HG03439 (cell line): ENCODE data around the gene COPG1.
"Not testable (repeated sequence)": the region's sequence is repeated elsewhere in the genome, so short reads cannot be mapped to it uniquely, and the experiment has no call there.

Experiments
- ATAC-seq: cut with Tn5 transposase; IDR thresholded peaks from one replicate; pipeline ENCODE4 v1.9.1; 2021; ENCODE audit warnings: mild to moderate bottlenecking, moderate library complexity; ENCODE audit not compliant: unreplicated experiment

Gene COPG1, protein sequence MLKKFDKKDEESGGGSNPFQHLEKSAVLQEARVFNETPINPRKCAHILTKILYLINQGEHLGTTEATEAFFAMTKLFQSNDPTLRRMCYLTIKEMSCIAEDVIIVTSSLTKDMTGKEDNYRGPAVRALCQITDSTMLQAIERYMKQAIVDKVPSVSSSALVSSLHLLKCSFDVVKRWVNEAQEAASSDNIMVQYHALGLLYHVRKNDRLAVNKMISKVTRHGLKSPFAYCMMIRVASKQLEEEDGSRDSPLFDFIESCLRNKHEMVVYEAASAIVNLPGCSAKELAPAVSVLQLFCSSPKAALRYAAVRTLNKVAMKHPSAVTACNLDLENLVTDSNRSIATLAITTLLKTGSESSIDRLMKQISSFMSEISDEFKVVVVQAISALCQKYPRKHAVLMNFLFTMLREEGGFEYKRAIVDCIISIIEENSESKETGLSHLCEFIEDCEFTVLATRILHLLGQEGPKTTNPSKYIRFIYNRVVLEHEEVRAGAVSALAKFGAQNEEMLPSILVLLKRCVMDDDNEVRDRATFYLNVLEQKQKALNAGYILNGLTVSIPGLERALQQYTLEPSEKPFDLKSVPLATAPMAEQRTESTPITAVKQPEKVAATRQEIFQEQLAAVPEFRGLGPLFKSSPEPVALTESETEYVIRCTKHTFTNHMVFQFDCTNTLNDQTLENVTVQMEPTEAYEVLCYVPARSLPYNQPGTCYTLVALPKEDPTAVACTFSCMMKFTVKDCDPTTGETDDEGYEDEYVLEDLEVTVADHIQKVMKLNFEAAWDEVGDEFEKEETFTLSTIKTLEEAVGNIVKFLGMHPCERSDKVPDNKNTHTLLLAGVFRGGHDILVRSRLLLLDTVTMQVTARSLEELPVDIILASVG

DNA sequence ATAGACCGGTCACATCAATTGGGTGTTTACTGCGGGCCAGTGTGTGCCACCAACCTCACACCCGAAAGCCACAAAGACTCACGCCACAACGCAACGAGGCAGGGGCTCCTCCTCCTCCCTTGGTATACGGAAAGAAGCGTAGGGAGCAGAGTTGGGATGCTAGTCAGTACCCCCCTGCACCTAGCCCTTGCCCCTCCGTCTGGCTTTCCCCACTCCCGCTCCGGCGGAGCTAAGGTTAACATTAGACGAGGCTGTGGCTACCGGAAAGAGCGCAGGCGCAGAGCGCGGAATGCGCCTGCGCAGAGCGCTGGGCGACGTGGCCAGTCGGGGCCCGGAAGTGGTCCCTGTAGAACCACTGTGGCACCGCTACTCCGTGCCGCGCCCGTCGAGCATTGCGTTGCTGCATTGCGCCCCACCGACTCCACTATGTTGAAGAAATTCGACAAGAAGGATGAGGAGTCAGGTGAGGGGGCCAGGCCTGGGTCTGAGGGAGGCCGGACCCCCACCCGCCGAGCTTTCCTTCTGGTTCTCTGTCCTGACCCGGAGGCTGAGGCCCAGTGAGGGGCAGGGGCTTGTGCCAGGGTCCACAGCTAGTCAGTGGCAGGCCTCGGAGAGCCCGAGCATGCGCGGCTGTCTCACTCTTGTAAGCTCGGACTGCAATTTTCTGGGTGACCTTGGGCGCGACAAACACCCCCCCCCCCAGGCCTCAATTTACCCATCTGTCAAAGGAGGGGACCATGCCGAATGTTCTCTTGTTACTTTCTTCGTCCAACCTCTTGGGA is at the start of gene COPG1:
COPG1 (plus strand) TSS at position 323 of the 782 bp plus-strand sequence; CDS start at position 427, 104 bp downstream.
- ATAC-seq: peak; percentile 83

DNA sequence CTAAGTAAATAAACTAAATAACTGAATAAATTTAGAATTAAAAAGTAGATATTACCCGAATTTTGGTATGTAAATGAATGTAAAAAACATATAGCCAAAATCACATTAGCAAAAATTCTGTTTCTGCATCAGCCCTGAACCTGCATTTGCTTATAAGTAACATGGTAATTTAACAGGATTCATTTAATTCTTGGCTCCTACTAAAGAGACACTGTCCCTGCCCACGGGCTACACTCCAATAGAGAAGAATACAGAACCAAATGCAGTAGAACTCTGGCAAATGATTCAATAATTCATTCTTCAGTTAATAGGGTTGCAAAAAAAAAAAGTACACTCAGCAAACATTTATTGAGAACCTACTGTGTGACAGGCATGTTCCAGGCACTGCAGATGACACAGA is 44.9 kb upstream of the COPG1 start:
- no peak for ATAC-seq

DNA sequence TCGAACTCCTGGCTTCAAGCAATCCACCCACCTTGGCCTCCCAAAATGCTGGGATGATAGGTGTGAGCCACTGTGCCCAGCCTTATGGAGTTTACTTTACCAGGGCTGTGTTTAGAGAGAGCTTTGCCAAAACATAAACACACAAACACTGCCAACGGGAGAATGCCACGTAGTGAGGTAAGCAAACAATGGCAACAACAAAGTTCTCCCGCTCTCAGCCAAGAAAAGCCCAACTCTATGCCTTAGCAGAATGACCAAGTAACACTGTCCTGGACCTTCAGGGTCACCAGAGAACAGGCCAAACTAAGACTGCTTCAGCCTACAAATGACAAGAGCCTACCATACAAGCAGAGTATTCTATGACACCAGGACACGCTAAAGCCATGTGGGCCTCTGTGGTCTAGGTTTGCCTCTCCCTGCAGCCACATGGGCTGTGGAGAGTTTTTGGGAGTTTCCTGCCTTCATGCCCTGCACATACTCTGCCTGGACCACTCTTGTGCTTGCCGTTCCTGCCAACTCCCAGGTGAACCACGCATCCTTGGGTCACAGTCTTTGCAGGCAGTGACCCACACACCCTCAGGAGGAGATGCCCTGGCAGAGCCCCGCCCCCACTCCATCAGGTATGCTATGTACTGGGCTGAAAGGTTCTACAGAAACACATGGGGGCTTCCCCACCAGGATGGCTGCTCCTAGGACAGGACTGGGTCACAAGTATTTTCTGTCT is 44.1 kb upstream of the COPG1 start:
- ATAC-seq: no peak

DNA sequence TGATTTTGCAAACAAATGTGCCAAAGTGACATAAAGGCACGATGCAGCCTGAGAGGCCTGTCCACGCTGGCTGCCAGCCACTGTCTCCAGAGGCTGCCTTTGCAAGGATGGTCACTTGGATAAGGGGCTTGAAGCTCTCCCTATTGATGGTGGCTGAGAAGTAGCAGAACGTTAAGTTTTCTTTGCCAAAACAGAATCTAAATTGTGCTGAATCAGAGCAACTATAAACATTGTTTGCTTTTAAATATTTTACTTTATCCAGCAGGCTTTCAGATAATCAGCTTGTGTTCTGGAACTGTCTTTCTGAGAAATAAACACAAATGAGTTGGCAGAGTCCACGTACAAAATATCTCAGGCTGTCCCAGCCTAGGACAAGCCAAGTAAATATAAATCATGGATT is 41.9 kb upstream of the COPG1 start:
- ATAC-seq: no peak

DNA sequence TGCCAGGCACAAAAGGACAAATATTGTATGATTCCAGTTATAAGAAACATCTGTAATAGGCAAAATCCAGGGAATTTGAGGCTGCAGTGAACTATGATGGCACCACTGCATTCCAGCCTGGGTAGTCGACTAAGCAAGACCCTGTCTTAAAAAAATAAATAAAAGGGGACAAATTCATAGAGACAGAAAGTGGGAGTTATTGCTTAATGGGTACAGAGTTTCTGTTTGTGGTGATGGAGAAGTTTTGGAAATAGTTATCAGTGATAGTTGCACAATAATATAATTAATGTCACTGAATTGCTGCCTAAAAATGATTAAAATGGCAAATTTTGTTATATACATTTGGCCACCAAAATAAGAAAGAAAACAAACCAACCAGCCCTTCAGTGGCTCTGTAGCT is 38.1 kb upstream of the COPG1 start:
- no peak for ATAC-seq

DNA sequence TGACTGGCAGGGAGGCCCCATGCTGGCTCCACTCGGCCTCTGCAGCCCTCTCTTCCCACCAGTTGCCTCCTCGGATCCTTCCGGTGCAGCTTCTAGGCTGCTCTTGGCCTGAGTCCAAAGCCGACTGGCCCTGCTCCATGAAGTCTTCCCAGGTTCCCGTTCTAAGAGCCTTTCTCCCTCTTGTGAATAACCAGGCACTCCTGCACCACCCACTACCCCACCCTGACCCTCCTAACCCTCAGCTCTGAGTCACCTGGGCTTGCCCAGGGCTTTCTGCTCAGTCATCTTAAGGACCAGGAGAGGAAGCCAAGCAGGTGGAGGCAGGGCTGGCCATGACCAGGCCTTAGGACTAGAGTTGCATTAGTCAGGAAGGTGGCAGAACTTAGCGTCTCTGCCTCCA is 37.6 kb upstream of the COPG1 start:
- no peak for ATAC-seq

DNA sequence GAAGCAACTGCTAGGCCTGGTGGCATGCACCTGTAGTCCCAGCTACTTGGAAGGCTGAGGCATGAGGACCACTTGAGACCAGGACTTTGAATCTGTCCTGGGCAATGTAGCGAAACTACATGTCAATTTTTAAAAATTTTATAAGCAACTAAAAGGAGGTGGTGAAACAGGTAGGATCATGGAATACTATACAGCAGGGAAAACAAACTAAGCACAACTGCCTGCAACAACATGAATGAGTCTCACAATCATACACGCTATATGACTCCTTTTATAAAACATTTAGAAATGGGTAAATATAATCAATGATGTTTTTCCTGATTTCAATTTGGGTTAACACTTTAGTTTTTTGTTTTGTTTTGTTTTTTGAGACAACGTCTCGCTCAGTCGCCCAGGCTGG is 36.2 kb upstream of the COPG1 start:
- no peak for ATAC-seq

DNA sequence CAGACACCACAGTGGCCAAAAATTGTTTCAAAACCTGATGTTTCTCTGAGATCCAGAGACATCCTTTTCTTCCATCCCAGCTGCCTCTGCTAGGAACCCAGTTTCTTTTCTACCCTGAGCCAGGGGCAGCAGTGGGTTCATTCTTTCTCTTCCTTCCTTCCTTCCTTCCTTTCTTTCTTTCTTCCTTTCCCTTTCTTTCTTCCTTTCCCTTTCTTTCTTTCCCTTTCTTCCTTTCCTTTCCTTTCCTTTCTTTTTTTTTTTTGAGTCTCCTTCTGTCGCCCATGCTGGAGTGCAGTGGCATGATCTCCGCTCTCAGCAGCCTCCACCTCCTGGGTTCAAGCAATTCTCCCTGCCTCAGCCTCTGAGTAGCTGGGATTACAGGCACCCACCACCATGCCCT is 30.7 kb upstream of the COPG1 start:
- ATAC-seq: no peak

DNA sequence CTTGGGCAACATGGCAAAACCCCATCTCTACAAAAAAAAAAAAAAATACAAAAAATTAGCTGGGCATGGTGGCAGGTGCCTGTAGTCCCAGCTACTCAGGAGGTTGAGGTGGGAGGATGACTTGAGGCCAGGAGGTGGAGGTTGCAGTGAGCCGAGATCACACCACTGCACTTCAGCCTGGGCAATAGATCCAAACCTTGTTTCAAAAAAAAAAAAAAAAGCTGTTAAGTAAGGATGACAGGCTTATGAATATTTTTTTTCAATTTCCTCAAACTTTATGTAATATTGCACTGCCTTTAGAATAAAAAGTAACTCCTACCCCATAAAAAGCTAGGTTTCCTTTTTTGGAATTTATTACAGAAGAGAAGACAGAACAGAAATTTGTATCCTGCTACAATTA is 25.0 kb upstream of the COPG1 start:
- ATAC-seq: not testable (repeated sequence)

DNA sequence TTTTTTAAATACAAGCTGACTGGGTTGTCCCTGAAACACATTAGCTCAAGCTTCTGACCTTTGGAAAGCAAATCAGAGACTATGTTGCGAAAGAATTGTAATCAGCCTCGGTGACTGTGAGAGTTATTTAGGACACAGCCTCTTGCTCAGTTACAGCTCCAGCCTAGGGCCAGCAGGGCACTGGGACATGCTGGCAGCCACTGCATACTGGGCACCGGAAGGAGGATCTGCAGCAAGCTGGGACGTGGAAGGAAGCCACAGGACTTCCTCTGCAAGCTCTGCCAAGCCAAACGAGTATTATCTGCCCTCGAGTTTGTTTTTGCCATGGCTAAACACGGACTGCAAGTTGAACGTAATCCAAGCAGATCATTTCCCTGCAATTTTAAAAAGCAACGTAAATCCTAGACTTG is 24.4 kb upstream of the COPG1 start:
- no peak for ATAC-seq

DNA sequence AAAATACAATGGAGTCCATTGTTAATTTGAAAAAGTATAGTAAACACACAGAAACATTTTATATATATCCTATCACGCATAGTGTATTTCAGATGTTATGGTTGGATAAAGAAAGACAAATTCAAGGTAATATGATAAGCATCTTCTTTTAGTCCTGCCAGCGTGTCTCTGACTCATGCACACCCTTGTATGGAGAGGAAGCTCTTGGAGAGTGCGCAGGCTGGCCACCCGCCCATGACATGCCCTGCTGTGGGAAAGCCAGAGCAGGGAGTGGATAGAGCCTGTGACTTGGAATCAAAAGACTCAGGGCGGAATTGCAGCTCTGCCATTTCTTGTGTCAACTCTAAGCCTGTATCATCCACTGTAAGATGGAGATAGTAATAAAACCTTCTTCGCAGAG is 23.0 kb upstream of the COPG1 start:
- no peak for ATAC-seq

DNA sequence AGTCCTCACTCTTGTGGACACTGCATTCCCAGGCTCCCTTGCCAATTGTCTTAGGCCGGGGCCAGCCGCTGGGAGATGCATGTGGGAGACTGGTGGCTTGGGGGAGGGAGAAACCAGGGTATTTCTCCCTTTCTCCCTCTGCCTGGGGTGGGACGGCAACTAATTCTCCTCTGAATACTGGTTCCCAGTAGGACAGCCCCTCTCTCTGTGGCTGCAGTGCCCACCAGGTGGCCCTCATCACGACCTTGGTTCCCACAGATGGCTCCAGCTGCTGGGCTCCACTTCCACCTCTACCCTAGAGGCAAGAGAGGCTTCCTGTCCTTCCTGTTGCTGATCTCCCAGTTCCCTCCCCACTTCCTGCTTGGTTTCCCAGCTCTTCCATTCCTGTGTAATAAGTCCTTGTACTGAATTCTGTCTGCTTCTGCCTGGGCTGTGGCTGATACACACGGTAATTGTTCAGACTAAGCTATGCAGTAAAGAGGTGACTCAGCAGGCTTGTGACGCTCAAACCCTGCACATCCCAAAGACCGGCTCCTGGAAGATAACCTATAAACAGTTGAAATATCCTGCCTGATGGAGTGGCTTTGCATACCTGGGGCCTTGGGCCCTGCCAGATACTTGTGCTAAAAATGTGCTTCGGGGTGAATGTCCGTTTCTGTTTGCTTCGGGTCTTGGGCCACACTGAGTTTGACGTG is 20.4 kb upstream of the COPG1 start:
- no peak for ATAC-seq

DNA sequence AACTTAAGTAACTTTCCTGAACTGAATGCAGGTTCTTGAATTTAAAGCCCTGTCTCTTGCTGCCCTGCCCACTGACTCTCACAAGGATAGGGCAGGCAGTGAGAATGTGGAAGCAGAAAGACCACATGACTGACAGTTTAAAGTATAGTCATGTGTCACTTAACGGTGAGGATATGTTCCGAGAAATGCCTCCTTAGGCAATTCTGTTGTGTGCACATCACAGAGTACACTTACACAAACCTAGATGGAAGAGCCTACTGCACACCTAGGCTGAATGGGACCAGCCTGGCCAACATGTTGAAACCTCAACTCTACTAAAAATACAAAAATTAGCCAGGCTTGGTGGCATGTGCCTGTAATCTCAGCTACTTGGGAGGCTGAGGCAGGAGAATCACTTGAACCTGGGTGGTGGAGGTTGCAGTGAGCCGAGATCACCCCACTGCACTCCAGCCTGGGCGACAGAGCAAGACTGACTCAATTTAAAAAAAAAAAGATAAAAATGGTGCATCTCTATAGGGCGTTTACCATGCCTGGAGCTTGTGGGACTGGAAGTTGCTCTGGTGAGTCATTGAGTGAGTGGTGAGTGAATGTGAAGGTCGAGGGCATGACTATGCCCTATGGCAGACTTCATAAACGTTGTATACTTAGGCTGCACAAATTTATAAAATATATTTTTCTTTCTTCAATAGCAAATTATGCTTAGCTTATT is 18.9 kb upstream of the COPG1 start:
- no peak for ATAC-seq

DNA sequence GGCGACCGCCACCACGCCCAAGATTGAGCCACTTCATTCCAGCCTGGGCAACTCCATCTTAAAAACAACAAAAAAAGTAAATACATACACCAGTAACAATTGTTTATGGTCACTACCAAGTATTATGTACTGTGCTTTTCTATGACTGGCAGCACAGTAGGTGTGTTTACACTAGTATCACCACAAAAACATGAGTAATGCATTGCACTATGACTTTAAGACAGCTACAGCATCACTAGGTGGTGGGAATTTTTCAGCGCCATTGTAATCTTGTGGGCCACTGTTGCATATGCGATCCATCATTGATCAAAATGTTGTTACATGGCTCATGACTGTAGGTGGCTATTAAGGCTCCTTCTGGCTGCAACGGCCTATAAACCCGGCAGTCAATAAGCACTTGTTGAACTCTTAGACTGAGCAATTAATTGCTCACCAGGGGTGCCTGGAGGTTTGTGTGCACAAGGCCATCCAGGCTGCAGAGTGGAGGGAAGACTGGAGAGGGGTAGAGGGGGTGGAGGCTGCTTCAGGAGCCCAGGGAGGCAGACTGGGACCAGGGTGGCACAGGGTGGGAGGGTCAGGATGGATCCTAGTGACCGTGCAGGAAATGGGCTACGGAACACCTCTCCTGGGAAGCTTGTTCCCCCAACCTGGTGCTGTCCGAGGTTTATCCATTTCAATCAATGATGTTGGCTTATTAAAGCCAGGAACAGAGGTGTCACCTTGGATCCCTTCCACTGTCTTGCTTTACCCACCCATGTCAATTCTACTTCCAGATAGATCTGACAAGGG is 17.9 kb upstream of the COPG1 start:
- no peak for ATAC-seq

DNA sequence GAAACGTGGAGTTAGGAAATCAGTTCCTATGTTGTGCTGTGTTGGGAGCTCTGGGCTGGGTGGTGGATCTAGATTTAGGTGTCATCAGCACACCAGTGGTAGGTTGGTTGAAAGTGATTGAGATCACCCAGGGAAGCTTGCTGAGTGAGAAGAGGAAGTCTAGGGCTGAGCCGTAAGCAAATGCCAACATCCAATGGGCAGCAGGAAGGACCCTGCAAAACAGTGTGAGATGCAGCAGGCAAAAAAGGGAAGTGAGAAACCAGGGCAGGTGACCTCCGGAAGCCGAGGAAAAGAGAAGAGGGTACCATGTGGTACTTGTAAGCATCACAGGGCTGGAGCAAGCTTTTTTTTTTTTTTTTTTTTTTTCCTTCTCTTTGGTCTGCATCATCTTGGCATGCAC is 15.9 kb upstream of the COPG1 start:
- peak; percentile 73 for ATAC-seq

DNA sequence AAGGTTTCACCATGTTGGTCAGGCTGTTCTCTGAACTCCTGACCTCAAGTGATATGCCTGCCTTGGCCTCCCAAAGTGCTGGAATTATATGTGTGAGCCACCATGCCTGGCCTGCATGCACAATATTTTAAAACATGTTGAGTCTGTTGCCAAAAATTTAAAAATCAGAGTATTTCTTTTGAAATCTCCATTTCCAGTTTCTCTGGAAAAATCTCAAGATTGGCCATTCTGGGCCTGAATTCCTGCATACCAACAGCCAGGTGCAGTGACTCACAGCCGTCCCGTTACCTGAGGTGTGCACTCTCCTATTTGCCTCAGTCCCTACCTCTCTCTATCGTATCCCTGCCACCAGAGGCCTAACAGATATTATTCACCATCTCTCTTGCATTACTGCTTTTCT is 15.0 kb upstream of the COPG1 start:
- no peak for ATAC-seq

DNA sequence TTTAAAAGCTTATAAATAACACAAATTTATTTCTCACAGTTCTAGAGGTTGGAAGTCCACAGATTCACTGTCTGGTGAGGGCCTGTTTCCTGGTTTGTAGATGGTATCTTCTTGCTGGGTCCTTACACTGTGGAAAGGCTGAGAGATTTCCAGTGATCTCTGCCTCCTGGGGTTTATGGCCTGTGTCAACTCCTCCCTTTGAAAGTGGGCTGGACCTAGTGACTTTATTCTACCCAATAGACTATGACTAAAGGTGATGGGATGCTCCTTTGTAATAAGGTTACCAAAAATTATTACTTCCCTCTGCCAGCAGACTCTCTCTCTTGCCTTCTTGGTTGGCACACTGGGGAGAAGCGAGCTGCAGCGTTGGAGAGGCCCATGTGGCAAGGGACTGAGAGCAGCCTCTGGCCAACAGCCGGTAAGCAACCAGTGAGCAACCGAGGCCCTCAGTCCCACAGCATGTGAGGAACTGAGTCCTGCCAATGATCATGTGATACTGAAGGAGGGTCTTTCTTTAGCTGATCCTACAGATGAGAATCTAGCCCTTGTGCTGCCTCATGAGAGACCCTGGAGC is 14.0 kb upstream of the COPG1 start:
- ATAC-seq: no peak

DNA sequence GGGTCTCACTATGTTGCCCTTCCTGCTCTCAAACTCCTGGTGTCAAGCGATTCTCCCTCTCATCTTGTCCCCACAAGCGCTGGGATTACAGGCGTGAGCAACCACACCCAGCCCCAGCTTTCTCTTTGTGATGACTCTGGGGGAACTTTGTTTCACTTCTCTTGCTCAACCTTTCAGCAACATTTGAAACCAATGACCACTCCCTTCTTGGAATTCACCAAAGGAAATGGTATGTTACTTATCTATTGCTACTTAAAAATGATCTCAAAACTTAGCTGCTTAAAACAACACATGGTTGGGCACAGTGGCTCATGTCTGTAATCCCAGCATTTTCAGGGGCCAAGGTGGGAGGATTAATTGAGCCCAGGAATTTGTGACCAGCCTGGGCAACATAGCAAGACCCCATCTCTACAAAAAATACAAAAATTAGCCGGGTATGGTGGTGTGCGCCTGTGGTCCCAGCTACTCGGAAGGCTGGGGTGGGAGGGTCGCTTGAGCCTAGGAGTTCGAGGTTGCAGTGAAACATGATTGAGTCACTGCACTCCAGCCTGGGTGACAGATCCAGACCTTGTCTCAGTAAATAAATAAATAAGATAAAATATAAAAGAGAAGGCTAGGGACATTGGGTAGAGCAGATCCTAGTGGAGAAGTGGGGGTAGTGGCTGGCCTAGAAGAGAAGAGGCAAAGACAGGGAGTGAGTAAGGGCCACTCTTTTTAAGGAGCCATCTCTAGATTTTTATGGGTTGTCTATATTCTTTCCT is 10.3 kb upstream of the COPG1 start:
- ATAC-seq: no peak
